ENCODE results near the gene BMPR1B.

BMPR1B gene

GRCh38 chr4:95193391-95194224 lies 435.9 kb downstream of the BMPR1B start:
- DNase-seq, result no peak

GRCh38 chr4:95197353-95197752 lies 439.6 kb downstream of the BMPR1B start:
- DNase-seq, result no peak

- DNase-seq, result no peak
These were observed 441.2 kb downstream of the BMPR1B start for GRCh38 chr4:95198961-95199360.

GRCh38 chr4:95204267-95204844 lies 446.6 kb downstream of the BMPR1B start:
- no peak for DNase-seq

GRCh38 chr4:95204873-95205272 lies 447.1 kb downstream of the BMPR1B start:
- DNase-seq, result no peak
